GM12878 (cell line): Measurements from ENCODE around the gene FBN3. TPM values are rescaled to one million over a fixed set of nuclear protein-coding genes. Genes with fewer than 3 reads are reported as not detected.

Experiments
- ATAC-seq: fragments of 200-7000 bp; cut with Tn5 transposase; 3 replicates; pipeline ENCODE4 v1.9.1; 2020; ENCODE audit warnings: mild to moderate bottlenecking, moderate library complexity
- BruUV-seq: library from RNA; stranded (reverse); fragments of 400-500 nt; replicated peaks from 2 replicates; lab custom pipeline; 2021; lab: Mats Ljungman, UMichigan
- CTCF ChIA-PET: fragments of 300-600 bp; sonication (Branson Sonifier 250); formaldehyde crosslinking; extraction: SDS; loops from one replicate; lab custom pipeline; 2021; ENCODE audit warnings: inconsistent platforms; lab: Yijun Ruan, JAX
- POLR2A ChIA-PET: fragments of 350-600 bp; formaldehyde crosslinking; extraction: SDS; loops from one replicate; lab custom pipeline; 2021; ENCODE audit warnings: inconsistent platforms; lab: Charles Lee
- RAD21 ChIA-PET: fragments of 300-600 bp; sonication (Branson Sonifier 250); formaldehyde crosslinking; loops from one replicate; lab custom pipeline; 2023; ENCODE audit warnings: antibody characterized with exemption; ENCODE audit not compliant: unreplicated experiment; lab: Charles Lee
- SMC1A ChIA-PET: fragments of 300-600 bp; sonication (Branson Sonifier 250); formaldehyde crosslinking; loops from one replicate; lab custom pipeline; 2023; ENCODE audit not compliant: unreplicated experiment, uncharacterized antibody; lab: Charles Lee
- DNase-seq: peaks from one replicate; pipeline ENCODE4 v3.0.0-alpha.2; 2011; ENCODE audit warnings: low read depth, low spot score
- FAIRE-seq: peaks from 3 replicates; lab custom pipeline; 2011; peaks lifted over from hg19 to GRCh38; lab: Jason Lieb, UNC
- H2AFZ ChIP-seq: 2 replicates; pipeline ENCODE4 v1.6.0; 2011; ENCODE audit warnings: low read depth, low read length, control low read depth; ENCODE audit not compliant: control insufficient read depth
- H3K27ac ChIP-seq: 2 replicates; pipeline ENCODE4 v1.5.1; 2011; ENCODE audit warnings: control low read depth; ENCODE audit not compliant: control insufficient read depth, insufficient read depth
- H3K27me3 ChIP-seq, 2 experiments: replicated peaks in 1 of 2; 2 replicates each; pipeline versions ENCODE4 v1.6.0 to v1.6.1; 2011; ENCODE audit warnings: low read length in 1 of 2; ENCODE audit not compliant: control insufficient read depth in 2 of 2, insufficient read depth in 2 of 2
- H3K36me3 ChIP-seq, 2 experiments: 2 replicates each; pipeline ENCODE4 v1.5.1; 2011; ENCODE audit warnings: low read length in 1 of 2; ENCODE audit not compliant: control insufficient read depth in 2 of 2, insufficient read depth in 2 of 2
- H3K4me1 ChIP-seq: 2 replicates; pipeline ENCODE4 v1.6.1; 2011; ENCODE audit warnings: mild to moderate bottlenecking, low read length, moderate library complexity, mixed read lengths; ENCODE audit not compliant: control insufficient read depth, insufficient read depth
- H3K4me2 ChIP-seq: 2 replicates; pipeline ENCODE4 v1.6.0; 2011; ENCODE audit warnings: control low read depth; ENCODE audit not compliant: control insufficient read depth, insufficient read depth
- H3K4me3 ChIP-seq: fragments of 200-600 bp; sonication (generic); 2 replicates; pipeline ENCODE4 v1.5.1; 2016
- H3K79me2 ChIP-seq: 2 replicates; pipeline ENCODE4 v1.6.0; 2011; ENCODE audit warnings: low read length; ENCODE audit not compliant: control insufficient read depth, insufficient read depth
- H3K9ac ChIP-seq: 2 replicates; pipeline ENCODE4 v1.8.0; 2011; ENCODE audit warnings: low read length, control low read depth, mixed read lengths; ENCODE audit not compliant: control insufficient read depth, insufficient read depth
- H3K9me3 ChIP-seq: replicated peaks from 3 replicates; pipeline ENCODE4 v1.5.1; 2011; ENCODE audit warnings: mild to moderate bottlenecking, low read length; ENCODE audit not compliant: control insufficient read depth, insufficient read depth
- H4K20me1 ChIP-seq: 2 replicates; pipeline ENCODE4 v1.6.0; 2011; ENCODE audit not compliant: control insufficient read depth, insufficient read depth
- CBFB ChIP-seq: IDR thresholded peaks from 2 replicates; pipeline ENCODE4 v1.6.1; 2016; ENCODE audit warnings: antibody characterized with exemption, low read depth
- CBX5 ChIP-seq: sonication (generic); IDR thresholded peaks from 2 replicates; pipeline ENCODE4 v1.6.1; 2016; ENCODE audit warnings: low read depth, moderate library complexity, mild to moderate bottlenecking, inconsistent platforms
- EZH2 ChIP-seq: IDR thresholded peaks from 2 replicates; pipeline ENCODE4 v1.6.1; 2012; ENCODE audit warnings: low read depth, mild to moderate bottlenecking, control low read depth, inconsistent platforms, low read length, borderline replicate concordance; ENCODE audit not compliant: control insufficient read depth
- HDGF ChIP-seq: fragments of 450-650 bp; IDR thresholded peaks from 2 replicates; pipeline ENCODE4 v1.6.1; 2016; ENCODE audit warnings: antibody characterized with exemption
- JUND ChIP-seq: IDR thresholded peaks from 2 replicates; pipeline ENCODE4 v1.6.1; 2012; ENCODE audit warnings: low read depth, mild to moderate bottlenecking, low read length, improper control_type of control experiment, moderate library complexity
- MTA3 ChIP-seq: IDR thresholded peaks from 2 replicates; pipeline ENCODE4 v1.6.1; 2012; ENCODE audit warnings: low read length, inconsistent platforms, borderline replicate concordance
- NFYA ChIP-seq: IDR thresholded peaks from 2 replicates; pipeline ENCODE4 v1.6.1; 2011; ENCODE audit warnings: low read depth, mild to moderate bottlenecking, low read length, improper control_type of control experiment, borderline replicate concordance
- NRF1 ChIP-seq: conservative IDR thresholded peaks from 2 replicates; pipeline ENCODE4 v1.6.1; 2011; ENCODE audit warnings: mild to moderate bottlenecking, low read depth, low read length, improper control_type of control experiment
- PAX8 ChIP-seq: fragments of 450-650 bp; IDR thresholded peaks from 2 replicates; pipeline ENCODE4 v1.6.1; 2017; ENCODE audit warnings: mild to moderate bottlenecking, moderate library complexity
- SMARCA5 ChIP-seq: fragments of 450-650 bp; IDR thresholded peaks from 2 replicates; pipeline ENCODE4 v1.6.1; 2017; ENCODE audit warnings: mild to moderate bottlenecking
- TCF7 ChIP-seq: IDR thresholded peaks from 2 replicates; pipeline ENCODE4 v1.6.1; 2014; ENCODE audit warnings: antibody characterized with exemption, borderline replicate concordance
- WGBS: methylation state at CpG from one replicate; pipeline ENCODE4 v1.1.6; 2016; ENCODE audit warnings: low lambda C conversion rate; ENCODE audit not compliant: insufficient replicate concordance, insufficient coverage; ENCODE audit errors: missing lambda C conversion rate; 5-methylcytosine and 5-hydroxymethylcytosine counted together
- in situ Hi-C: fragments of 300-500 bp; cut with MboI; formaldehyde crosslinking; loops from 9 replicates; pipeline ENCODE4 v1.14.3; 2018; ENCODE audit warnings: mixed read lengths
- intact Hi-C: fragments of 100-400 bp; cut with micrococcal nuclease; formaldehyde crosslinking; loops from one replicate; pipeline ENCODE4 v1.14.2; 2022; ENCODE audit not compliant: unreplicated experiment
- polyA plus RNA-seq, 11 experiments: library from polyadenylated mRNA; depleted of rRNA in 4 of 11; unstranded in 6 of 11; stranded (reverse) in 5 of 11; fragments of >200 nt; fragmentation: Nextera tagmentation in 4 of 11; fragmentation: Illumina TruSeq in 1 of 11; extraction: Ambion mirVana in 4 of 11; extraction: Trizol in 1 of 11; gene quantifications; 1 replicate in 1 of 11; 2 replicates in 10 of 11; pipeline versions ENCODE4 v1.2.1 to v1.2.3, GENCODE V29; 2011 to 2016; ENCODE audit warnings: inconsistent platforms in 2 of 11, missing spikeins in 2 of 11, low read depth in 1 of 11
- total RNA-seq, 4 experiments: library from RNA; depleted of rRNA in 3 of 4; stranded (reverse); fragments of >200 nt in 3 of 4; fragmentation: Illumina TruSeq in 1 of 4; extraction: Trizol in 1 of 4; gene quantifications; 2 replicates each; pipeline versions ENCODE4 v1.2.1 to v1.2.3, GENCODE V29; 2013 to 2021
- TF ChIP-seq, protein P1 (sequence below): fragments of 450-650 bp; IDR thresholded peaks from 2 replicates; pipeline ENCODE4 v1.6.1; 2017; ENCODE audit warnings: mild to moderate bottlenecking, low read depth, inconsistent platforms; ENCODE audit not compliant: poor library complexity, severe bottlenecking
- TF ChIP-seq, protein P2 (sequence below): IDR thresholded peaks from 2 replicates; pipeline ENCODE4 v1.6.1; 2012; ENCODE audit warnings: low read depth, low read length, improper control_type of control experiment
- TF ChIP-seq, protein P3 (sequence below): IDR thresholded peaks from 2 replicates; pipeline ENCODE4 v1.6.1; 2012; ENCODE audit warnings: low read depth, low read length, improper control_type of control experiment
- TF ChIP-seq, protein P4 (sequence below): fragments of 450-650 bp; IDR thresholded peaks from 2 replicates; pipeline ENCODE4 v1.6.1; 2018; ENCODE audit warnings: borderline replicate concordance, mild to moderate bottlenecking; ENCODE audit not compliant: partially characterized antibody

The FBN3 gene
- total and polyA plus RNA-seq, 10 of the 15 experiments (the other 5 are each of a cell fraction or from before 2014, with no cell fraction given), result 0.05 TPM; not detected in 9

DNA sequence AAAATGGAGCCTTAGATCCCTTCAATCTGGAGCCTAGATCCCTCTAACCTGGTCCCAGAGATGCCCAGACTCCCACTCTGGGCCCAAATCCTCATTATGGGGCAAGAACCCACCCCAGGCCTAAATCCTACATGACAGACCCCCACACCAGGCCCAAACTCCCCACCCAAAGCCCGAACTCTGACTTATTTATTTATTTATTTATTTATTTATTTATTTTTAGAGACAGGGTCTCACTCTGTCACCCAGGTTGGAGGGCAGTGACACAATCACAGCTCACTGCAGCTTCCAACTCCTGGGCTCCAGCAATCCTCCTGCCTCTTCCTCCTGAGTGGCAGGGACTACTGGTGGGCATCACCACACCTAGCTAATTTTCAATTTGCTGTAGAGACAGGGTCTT is 12.0 kb downstream of the FBN3 start (continued):
- TF ChIP-seq, protein P1, sequence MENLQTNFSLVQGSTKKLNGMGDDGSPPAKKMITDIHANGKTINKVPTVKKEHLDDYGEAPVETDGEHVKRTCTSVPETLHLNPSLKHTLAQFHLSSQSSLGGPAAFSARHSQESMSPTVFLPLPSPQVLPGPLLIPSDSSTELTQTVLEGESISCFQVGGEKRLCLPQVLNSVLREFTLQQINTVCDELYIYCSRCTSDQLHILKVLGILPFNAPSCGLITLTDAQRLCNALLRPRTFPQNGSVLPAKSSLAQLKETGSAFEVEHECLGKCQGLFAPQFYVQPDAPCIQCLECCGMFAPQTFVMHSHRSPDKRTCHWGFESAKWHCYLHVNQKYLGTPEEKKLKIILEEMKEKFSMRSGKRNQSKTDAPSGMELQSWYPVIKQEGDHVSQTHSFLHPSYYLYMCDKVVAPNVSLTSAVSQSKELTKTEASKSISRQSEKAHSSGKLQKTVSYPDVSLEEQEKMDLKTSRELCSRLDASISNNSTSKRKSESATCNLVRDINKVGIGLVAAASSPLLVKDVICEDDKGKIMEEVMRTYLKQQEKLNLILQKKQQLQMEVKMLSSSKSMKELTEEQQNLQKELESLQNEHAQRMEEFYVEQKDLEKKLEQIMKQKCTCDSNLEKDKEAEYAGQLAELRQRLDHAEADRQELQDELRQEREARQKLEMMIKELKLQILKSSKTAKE, result no peak
- TF ChIP-seq JUND, result no peak
- no peak for TF ChIP-seq NRF1
- TF ChIP-seq SMARCA5, result no peak
- TF ChIP-seq TCF7, result no peak
- TF ChIP-seq HDGF, result no peak

DNA sequence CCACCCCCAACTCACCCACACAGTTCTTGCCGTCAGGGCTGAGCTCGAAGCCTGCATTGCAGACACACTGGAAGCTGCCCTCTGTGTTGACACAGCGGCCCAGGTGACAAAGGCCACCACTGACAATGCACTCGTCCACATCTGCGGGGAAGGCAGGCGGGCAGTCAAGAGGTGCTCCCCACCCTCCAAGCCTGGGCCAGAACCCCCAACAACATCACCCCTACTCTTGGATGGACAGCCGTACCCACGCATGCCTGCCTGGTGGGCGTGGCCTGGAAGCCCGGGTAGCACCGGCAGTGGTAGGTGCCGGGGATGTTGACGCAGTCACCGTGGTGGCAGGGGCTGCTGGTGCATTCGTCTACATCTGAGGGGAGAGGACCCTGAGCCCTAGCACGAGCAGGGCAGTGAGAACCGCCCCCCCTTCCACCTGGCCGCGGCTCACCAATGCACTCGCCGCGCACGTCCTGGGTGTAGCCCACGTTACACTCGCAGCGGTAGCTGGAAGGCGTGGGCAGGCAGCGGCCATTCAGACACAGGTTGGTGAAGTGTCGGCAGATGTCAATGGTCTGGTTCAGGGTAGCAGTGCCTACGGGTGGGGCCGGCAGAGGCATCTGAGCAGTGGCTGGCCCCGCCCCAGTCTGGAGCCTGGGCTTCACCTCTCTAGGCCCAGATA is 13.3 kb downstream of the FBN3 start:
- H3K27ac ChIP-seq, result no peak overlapping the region
- BruUV-seq, result no TSS peak
- H3K27me3 ChIP-seq, result no peaks in the 10 kb centered on the region; a peak in 1 of 4 replicates
- no peaks in the 10 kb centered on the region for H3K9me3 ChIP-seq
- ATAC-seq (no peak), FAIRE-seq (no peak), DNase-seq (no peak)
- H4K20me1 ChIP-seq, result no peaks in the 10 kb centered on the region
- H3K36me3 ChIP-seq, result no peaks in the 10 kb centered on the region
- H3K79me2 ChIP-seq, result no peaks in the 10 kb centered on the region
- no peak overlapping the region for H3K4me2 ChIP-seq
- CTCF ChIA-PET, result no interaction called here
- H3K9ac ChIP-seq, result no peak overlapping the region
- no peaks in the 10 kb centered on the region for H3K4me1 ChIP-seq
- 68% methylated on average over 29 of the region's 32 CpGs for WGBS
- no peak overlapping the region for H2AFZ ChIP-seq
- in situ Hi-C loops, result no loop called here
- SMC1A ChIA-PET, result no interaction called here
- POLR2A ChIA-PET, result no interaction called here
- intact Hi-C loops, result no loop called here
- no peak overlapping the region for H3K4me3 ChIP-seq
- RAD21 ChIA-PET, result no interaction called here
- TF ChIP-seq, protein P2, sequence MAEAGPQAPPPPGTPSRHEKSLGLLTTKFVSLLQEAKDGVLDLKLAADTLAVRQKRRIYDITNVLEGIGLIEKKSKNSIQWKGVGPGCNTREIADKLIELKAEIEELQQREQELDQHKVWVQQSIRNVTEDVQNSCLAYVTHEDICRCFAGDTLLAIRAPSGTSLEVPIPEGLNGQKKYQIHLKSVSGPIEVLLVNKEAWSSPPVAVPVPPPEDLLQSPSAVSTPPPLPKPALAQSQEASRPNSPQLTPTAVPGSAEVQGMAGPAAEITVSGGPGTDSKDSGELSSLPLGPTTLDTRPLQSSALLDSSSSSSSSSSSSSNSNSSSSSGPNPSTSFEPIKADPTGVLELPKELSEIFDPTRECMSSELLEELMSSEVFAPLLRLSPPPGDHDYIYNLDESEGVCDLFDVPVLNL, result no peak
- TF ChIP-seq, protein P3, sequence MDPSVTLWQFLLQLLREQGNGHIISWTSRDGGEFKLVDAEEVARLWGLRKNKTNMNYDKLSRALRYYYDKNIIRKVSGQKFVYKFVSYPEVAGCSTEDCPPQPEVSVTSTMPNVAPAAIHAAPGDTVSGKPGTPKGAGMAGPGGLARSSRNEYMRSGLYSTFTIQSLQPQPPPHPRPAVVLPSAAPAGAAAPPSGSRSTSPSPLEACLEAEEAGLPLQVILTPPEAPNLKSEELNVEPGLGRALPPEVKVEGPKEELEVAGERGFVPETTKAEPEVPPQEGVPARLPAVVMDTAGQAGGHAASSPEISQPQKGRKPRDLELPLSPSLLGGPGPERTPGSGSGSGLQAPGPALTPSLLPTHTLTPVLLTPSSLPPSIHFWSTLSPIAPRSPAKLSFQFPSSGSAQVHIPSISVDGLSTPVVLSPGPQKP, result no peak
- no peak for TF ChIP-seq PAX8
- TF ChIP-seq, protein P4, sequence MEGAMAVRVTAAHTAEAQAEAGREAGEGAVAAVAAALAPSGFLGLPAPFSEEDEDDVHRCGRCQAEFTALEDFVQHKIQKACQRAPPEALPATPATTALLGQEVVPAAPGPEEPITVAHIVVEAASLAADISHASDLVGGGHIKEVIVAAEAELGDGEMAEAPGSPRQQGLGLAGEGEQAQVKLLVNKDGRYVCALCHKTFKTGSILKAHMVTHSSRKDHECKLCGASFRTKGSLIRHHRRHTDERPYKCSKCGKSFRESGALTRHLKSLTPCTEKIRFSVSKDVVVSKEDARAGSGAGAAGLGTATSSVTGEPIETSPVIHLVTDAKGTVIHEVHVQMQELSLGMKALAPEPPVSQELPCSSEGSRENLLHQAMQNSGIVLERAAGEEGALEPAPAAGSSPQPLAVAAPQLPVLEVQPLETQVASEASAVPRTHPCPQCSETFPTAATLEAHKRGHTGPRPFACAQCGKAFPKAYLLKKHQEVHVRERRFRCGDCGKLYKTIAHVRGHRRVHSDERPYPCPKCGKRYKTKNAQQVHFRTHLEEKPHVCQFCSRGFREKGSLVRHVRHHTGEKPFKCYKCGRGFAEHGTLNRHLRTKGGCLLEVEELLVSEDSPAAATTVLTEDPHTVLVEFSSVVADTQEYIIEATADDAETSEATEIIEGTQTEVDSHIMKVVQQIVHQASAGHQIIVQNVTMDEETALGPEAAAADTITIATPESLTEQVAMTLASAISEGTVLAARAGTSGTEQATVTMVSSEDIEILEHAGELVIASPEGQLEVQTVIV, result no peak
- no peak for TF ChIP-seq CBX5
- no peak for TF ChIP-seq CBFB
- TF ChIP-seq MTA3, result no peak
- no peak for TF ChIP-seq EZH2
- TF ChIP-seq NFYA, result no peak
